CD1c-positive myeloid dendritic cell (primary cell): Measurements from ENCODE around the gene BPIFA3.

Source experiments
- DNase-seq: peaks from one replicate; pipeline ENCODE4 v3.0.0-alpha.2; 2016; ENCODE audit errors: extremely low spot score

Gene BPIFA3

DNA sequence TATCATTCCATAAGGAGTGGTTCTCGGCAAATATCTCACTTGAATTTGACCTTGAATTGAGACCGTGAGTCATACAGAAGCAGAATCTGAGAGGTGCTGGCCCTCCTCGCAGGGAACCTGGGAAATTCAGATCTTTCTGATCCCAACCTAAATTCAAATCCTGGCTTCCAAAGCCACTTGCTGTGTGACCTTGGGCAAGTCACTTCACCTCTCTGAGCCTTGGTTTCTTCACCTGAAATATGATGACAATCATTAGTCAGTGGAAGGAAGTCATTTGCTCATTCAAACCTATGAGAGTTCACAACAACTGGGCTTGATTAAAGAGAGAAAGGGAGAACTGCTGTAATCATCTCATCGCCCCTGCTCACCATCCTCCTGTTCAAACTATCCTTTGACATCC, 7.2 kb downstream of the BPIFA3 start:
- DNase-seq: no peak

DNA sequence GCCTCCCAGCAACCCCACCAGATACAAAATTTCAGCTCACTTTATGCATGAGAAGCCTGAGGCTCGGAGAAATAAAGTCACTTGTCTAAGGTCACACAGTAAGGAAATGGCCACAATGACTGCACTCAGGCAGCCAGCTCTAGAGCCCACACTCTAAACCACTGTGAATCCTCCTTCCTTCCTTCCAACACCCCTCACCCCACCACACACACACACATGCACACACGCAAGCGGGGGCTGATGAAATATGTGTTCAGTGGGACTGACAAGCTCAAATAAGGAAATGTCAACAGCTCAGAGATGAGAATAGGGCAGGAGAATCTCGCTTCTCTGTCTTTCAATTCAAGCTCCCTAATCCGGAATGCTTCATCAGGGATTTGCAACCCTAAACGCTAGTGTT, 12.7 kb downstream of the BPIFA3 start:
- DNase-seq: no peak

DNA sequence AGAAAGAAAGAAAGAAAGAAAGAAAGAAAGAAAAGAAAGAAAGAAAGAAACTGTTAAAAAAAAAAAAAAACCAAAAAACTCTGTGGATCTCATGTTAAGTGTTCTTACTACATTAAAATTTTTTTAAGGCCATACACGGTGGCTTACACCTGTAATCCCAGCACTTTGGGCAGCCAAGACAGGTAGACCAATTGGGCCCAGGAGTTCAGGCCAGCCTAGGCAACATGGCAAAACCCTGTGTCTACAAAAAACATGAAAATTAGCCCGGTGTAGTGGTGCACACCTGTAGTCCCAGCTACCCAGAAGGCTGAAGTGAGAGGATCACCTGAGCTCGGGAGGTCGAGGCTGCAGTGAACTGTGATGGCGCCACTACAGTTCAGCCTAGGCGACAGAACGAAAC, 14.1 kb downstream of the BPIFA3 start:
- no peak for DNase-seq

DNA sequence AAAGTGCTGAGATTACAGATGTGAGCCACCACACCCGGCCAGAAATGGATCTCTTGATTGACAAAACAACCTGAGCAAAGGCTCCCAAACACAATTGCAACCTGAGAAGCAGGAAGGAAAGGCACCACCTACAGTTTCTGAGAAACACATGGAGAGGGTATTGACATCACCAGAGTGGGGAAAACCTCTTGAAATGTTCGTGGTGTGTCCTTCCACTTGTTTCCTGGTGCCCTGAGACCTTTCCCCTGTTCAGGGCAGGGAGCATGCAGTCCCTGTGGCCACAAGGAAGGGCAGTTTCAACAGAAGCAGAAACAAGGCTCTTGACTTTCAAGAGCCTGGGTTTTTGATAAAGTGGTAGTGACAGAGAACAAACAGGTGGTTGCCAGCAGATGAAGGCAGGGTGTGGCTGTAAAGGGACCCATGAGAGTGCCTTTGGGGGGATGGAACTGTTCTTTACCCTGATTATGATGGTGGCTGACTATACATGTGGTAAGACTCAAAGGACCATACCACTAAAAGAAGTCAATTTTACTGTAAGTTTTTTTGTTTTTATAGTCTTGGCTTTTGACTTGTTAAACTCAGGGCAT, 15.4 kb downstream of the BPIFA3 start:
- no peak for DNase-seq

DNA sequence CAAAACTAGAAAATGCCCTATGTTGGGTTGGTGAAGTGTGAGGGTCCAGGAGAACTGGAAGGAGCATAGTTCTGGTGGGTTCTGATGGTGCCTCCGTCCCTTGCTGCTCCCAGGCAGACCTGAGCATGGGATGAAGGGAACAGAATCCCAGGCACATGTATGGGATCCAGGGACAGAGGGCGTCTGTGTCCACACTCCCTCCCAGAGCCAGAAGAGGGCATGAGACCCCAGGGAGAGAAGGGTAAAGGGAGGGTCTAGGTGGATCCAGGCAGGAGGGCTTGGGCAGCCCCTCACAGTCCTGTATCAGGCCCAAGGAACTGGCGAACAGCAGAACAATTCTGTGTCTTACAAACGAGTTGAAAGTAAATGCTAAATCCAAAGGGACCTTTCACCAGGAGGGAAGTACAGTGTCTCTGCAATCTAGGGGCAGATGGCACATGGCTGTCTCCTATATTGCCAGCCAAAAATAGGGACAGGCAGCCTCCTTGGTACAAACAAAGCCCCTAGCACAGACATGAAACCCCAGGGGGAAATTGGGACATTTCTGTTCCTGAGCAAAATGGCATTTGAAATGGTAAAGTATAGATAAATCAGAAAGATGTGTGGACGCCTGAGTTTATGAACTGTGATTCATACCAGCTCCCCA, 16.1 kb downstream of the BPIFA3 start:
- no peak for DNase-seq

DNA sequence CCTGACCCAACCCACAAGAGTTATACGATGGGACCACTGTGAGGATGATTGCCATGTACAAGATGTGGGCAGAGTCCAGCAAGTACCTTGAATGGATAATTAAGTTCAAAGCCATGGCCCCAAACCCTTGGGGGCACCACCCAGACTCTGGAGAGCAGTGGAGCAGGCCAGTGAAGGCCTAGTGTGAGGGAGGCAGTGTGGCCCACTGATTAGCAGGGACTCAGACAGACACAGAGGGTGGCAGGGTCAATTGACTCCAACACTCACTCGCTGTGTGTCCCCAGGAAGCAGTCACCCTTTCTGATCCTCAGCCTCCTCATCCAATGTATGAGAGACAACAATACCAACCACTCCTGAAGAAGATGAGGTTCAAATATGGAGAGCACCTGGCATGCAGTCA, 16.9 kb downstream of the BPIFA3 start:
- DNase-seq: no peak

DNA sequence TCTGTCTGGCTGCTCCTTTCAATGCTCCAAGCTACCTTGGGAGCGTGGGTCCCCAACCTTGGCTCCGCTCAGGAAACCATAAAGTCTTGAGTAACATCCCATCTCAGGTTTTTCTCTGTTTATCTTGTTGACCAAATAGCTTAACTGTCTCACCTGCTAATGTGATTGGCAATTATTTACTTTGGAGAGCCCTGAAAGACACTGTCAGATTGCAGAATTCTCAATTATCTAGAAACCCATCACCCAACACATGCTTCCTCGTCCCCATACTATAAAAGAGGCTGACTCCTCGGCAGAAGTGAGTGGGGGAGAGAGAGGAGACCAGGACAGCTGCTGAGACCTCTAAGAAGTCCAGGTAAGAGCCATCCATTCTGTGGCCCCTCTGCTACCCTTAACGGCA, 18.5 kb downstream of the BPIFA3 start, which contains the start of gene BPIFA1:
Gene BPIFA1 (plus strand): TSS at position 301 of the 400 bp plus-strand sequence. CDS start 1,716 bp downstream, outside the sequence.
- no peak for DNase-seq

DNA sequence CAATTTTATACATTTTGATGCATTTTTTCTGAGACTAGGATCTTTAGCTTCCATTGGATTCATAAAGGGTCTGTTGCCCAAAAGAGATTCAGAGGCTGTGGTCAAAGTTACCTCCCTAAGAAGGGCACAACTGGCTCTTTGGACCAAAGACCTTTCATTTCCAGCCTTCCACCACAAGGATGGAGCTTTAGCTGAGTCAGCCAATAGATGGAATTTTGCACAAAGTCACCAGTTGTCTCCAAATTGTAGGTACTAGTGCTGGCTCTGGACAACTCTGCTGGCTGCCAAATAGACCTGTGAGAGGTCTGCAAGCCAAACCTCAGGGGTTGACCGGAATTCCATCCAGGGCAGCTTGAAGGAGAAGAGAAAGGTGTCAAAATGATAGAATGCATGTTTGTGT, 19.2 kb downstream of the BPIFA3 start:
- no peak for DNase-seq

DNA sequence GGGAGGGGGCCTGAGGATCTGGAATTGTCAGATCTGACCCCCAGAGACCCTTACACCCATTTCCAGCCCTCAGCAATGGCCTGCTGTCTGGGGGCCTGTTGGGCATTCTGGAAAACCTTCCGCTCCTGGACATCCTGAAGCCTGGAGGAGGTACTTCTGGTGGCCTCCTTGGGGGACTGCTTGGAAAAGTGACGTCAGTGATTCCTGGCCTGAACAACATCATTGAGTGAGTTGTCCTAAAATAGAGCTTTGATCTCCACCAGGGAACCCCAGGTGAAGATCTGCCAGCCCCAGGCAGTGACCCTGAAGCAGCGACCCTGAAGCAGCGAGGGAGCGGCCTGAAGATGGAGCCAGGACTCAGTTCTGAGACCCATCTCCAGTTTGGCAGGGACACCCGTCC, 20.8 kb downstream of the BPIFA3 start:
- no peak for DNase-seq

DNA sequence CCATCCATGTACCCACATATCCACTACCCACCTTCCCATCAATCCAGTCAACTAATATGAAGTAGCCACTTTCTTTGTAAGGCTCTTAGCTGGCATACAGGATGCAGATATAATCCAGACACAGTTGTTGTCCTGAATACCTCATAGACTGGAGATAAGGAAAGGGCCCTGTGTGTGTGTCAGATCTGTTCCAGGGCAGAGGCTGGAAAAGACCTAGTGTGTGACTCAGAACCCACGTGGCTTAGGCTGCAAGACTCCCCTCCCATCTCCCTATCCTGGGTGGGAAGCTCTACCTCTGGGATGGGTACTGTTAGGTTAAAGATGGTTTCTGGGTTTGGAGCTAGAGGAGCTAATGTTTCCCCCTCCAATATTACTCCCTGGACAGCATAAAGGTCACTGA, 22.3 kb downstream of the BPIFA3 start:
- DNase-seq: no peak

DNA sequence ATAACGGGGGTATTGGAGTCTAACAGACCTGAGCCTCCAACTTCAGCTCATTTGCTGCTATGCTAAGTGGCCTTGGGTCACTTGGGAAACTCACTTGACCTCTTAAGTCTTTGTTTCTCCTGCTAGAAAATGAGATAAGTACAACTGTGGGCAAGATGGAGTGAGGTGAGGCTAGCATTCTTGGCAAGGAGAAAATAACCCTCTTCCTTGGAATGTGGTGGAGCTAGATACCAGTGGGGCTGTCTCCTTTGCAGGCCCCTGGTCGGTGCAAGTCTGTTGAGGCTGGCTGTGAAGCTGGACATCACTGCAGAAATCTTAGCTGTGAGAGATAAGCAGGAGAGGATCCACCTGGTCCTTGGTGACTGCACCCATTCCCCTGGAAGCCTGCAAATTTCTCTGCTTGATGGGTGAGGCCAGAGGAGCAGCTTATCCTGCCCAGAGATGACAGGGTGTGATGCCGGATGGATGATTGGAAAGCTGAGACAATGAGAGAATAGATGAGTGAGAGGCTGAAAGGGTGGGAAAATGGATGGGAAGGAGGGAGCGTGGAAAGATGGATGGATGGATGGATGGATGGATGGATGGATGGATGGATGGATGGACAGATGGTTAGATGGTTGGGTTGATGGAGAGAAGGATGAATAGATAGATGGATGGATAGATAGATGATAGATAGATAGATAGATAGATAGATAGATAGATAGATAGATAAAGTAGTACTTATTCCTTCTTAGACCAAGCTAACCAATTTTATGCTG, 23.0 kb downstream of the BPIFA3 start:
- DNase-seq: no peak

DNA sequence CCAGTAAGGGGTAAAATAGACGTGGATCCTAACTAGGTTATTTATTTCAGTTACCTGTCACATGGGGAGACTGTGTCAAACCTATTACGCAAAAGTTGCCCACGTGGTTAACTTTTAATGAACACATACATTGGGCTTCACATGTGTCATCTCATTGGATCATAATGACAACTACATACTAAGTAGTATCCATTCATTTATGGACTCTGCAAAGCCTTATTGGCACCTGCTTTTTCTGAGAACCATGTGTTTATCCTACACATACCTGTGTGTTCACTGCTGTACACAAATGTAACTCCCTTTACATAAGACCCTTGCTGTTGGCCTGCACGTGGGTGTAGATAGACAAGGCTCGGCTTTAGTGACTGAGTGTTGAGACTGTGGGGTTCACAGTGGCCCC, 23.8 kb downstream of the BPIFA3 start:
- no peak for DNase-seq

DNA sequence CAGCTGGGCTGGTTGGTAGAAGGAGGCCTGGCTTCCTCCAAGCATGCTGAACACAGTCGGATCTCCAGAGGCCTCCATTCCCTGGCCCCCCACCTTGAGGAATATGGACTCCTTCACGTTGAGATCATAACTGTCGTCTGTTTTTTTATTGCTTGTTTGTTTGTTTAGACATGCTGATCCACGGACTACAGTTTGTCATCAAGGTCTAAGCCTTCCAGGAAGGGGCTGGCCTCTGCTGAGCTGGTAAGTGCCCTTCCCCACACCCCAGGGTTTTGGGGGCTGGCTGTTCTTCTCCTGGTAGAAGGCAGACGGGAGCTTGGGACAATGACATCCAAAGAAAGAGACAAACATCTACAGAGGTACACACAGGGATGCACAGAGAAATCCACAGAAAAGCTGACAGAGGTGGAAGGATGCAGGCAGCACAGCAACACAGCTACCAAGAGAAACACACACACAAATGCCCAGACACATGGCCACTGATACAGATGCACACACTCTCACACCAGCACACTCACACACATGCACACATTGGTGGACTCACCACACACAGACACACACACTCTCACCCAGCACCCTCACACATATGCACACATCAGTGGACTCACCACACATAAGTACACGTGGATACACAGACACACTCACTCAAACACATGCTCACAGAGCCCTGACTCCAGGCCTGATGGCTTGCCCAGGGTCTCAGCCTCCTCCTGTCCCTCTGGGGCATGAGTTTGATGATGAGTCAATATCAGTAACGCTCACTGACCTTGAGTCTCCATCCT, 25.4 kb downstream of the BPIFA3 start:
- no peak for DNase-seq

DNA sequence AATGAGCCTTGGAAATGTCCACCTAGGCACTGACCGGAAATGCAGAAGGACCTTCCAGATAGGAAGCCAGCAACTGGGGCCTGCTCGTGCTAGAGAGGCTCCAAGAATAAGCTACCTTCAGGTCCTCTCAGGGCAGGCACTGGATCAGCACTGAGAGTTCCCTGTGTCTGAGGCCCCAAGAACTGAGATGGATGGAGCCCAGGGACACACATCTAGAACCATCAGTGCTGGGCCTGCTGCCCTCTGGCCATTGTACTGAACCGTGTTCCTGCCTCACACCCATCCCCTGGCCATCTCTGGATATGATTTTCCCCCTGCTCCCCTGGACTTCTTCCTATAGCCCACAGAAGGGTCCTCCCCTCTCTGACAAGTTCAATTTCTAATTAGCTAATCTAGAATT, 28.9 kb downstream of the BPIFA3 start:
- no peak for DNase-seq

DNA sequence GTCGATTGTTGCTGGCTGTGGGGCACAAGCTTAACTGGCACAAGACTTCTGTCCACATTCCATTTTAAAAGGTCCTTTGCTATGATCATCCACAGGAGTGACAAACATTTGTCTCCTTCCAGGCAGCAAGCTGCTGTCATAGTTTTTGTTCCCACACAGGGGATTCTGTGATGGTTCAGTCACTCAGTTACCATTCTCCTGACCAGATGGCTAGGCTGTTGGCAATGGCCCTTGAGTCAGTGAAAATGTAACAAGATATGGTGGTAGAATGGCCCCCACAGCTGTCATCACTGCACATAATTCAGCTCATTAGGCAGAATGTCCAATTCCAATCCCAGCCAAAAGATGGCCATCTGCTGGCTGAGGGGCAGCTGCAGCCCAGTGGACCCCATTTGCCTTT, 32.3 kb downstream of the BPIFA3 start:
- no peak for DNase-seq

DNA sequence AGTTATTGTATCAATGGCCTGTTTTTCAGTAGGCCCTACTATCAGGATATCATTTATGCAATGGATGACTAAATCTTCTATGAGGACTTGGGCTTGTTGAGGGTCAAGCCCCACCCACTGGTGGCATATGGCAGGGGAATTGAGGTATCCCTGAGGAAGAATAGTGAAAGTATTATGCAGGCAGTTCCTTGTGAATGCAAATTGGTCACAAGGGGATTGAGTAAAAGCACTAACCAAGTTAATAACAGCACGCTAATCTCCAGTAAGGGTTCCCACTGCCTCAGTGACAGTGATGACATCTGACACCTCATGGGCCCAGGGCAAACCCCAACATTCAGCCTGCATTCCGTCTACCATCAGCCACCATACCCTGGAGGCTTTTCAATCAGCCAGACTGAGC, 33.5 kb downstream of the BPIFA3 start:
- DNase-seq: no peak

DNA sequence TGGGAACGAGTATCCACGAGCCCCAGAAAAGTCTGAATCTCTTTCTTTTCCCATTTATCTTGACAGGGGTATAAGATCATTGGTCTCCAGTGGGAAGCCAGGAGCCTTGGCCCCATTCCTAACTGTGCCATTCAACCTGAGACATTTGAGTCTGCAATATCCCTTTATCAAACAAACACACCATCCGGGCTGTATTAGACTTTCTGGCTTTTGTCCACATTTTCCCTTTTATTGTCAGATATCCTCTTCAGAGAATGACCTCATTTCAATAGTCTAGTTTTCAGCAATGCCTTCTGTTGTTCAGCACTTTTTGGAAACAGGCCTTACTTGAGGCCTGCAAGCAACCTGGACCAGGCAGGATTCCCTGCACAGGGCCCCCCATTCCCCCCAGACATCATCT, 34.3 kb downstream of the BPIFA3 start:
- no peak for DNase-seq

DNA sequence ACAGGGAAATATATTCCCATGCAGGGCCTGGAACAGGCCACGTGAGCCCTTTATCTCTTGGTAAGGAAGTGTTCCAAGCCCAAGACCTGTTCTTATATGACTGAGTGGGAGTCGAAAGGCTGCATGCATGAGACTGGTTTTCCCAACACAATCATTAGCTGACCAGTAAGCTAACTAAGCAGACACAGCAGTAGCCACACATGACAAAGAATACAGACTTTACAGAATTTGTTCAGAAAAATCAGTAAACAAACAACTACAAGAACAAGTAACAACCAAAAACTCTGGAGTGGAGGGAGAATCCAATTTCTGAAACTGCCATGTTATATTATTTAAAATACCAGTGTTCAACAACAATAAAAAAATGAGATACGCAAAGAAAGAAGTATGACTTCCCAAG, 35.3 kb downstream of the BPIFA3 start:
- DNase-seq: no peak

DNA sequence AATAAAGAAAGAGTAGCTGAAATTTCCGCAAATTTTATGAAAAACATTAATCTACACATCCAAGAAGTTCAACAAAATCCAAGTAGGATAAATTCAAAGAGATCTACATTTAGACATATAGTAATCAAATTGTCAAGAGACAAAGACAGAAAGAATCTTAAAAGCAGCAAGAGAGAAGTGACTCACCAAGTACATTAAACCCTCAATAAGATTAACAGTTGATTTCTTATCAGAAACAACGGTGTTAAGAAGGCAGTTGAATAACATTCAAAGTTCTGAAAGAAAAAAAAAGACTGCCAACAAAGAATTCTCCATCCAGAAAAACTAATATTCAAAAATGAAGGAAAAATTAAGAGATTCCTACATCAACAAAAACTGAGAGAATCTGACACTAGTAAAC, 37.9 kb downstream of the BPIFA3 start:
- DNase-seq: peak; percentile 9

DNA sequence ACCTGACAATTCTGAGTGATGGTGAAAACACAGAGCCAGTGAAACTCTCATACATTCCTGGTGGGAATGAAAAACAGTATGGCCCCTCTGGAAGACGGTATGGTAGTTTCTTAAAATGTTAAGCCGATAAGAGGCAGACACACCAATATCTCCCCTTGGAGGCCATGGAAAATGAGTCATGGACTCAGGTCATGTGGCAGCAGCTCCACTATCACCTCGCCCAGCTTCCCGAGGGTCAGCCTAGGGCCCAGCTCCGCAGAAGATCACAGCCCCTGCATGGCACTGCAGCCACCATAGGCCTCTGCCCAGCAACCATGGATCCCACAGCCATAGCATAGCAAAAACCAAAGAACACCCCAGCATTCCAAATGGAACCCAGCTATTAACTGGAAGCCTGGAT, 40.1 kb downstream of the BPIFA3 start:
- DNase-seq: no peak

DNA sequence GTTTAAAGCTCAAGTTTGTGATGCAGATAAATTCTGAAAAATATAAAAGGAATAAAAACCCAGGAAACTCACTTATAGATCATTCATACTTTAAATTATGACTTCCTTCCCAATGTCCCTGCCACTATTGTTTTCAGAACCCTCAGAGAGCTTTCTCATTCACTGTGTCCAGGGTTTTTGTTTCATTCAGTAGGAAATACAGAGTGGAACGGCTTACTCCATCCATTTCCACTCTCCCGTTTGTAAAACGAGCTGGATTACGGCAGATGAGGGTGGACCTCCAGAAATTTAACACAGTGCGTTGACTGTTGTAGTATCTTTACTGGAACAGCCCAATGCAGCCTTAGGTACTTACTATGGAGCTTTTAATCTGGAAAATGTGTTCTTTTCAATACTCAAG, 42.2 kb downstream of the BPIFA3 start:
- DNase-seq: no peak

DNA sequence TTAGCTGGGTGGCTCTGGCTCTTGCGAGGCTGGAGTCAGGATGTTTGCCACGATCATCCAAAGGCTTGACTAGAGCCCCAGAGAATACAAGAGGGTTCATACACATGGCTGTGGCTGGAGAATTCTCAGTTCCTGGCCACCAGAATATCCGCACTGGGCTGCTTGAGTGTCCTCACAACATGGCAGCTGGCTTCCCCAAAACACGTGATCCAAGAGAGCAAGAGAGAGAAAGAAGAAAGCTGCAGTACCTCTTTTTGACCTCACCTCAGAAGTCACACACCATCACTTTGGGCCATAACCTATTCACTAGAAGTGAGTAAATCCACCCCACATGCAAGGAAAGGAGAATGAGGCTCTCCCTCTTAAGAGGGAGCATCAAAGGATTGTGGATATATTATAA, 44.3 kb downstream of the BPIFA3 start:
- peak; percentile 7 for DNase-seq
